H54 (cell line): ENCODE results near the gene WDR31.
"Not testable (repeated sequence)": the region's sequence is repeated elsewhere in the genome, so short reads cannot be mapped to it uniquely, and the experiment has no call there.

Experiments
- DNase-seq: peaks from one replicate; pipeline ENCODE4 v3.0.0; 2011; ENCODE audit warnings: low spot score, mixed read lengths; ENCODE audit not compliant: insufficient read length
- FAIRE-seq: peaks from 3 replicates; lab custom pipeline; 2011; peaks lifted over from hg19 to GRCh38; lab: Jason Lieb, UNC
- POLR2A ChIP-seq: IDR thresholded peaks from 2 replicates; pipeline ENCODE4 v1.6.1; 2011; ENCODE audit warnings: low read depth, mild to moderate bottlenecking, low read length

The WDR31 gene

DNA sequence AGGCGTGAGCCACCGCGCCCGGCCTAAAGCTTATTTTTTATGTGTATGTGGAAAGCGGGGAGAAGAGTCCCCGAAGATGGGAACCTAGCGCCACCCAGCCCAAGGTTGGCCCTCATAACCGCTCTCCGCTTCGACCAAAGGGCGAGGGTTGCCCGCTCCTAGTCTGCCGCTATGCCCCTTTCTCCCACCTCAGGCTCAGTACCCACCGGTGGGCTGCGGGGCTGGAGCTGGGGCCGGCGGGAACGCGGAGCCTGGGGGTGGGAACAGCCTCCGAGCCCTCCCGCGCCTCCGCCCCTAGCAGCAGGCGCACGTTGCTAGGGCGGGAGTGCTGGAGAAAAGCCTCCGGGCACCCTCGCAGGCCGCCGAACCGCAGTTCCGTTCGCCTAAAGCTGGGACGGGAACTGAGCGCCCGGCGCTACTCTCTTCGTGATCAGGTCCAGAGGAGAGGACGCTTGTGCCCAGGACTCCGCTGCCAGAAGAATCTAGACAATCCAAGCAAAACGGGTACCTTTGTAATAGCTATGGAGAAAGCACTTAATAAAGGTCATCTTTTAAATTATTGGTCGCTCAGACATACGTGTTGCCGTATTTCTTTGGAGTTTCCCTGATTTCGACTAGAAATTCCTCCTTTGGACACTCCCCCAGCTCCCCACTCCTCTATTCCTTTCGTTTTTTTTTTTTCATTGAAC, at the start of gene WDR31:
TSS of gene WDR31 (minus strand) at position 265 of the 689 bp plus-strand sequence. CDS start 8,253 bp downstream, outside the sequence.
- peak; percentile 88 for DNase-seq
- peak; percentile 54; the same call in 1 of the 2 replicates for TF ChIP-seq POLR2A
- FAIRE-seq: peak; percentile 23

DNA sequence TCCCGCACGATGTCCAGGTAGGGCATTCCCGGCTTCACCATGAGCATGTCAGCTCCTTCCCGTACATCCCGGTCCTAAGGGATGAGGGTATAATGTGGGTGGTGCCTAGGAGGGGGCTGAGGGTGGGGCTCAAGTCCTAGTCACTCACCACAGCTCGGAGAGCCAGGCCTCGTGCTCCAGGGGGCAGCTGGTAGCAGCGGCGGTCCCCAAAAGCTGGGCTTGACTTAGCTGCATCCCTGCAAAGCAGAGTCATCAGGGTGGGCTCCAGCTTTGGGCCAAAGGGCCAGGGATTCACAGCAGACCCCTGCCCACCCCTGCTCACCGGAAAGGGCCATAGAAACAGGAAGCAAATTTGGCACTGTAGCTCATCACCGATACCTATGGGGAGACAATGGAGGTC, 49.4 kb upstream of the WDR31 start:
- no peak for DNase-seq
- no peak for TF ChIP-seq POLR2A
- FAIRE-seq: no peak

DNA sequence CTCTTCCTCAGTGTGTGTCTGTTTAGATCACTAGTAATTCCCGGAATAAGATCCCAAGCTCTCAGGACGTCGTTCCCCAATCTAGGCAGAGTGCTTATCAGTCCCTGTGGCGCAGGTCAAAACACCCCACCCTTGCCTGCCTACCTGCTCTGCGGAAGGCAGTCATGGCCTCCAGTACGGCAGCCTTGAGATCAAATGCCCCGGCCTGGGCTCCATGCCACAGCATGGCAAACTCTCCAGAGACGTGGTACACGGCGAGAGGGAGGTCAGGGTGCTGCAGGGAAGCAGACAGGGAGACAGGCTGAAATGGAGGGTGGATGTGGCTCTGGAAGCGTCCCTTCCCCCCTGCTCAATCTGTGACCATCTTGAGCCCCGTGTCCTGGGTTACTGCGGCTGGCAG, 48.8 kb upstream of the WDR31 start:
- FAIRE-seq: no peak
- no peak for DNase-seq
- TF ChIP-seq POLR2A: no peak

DNA sequence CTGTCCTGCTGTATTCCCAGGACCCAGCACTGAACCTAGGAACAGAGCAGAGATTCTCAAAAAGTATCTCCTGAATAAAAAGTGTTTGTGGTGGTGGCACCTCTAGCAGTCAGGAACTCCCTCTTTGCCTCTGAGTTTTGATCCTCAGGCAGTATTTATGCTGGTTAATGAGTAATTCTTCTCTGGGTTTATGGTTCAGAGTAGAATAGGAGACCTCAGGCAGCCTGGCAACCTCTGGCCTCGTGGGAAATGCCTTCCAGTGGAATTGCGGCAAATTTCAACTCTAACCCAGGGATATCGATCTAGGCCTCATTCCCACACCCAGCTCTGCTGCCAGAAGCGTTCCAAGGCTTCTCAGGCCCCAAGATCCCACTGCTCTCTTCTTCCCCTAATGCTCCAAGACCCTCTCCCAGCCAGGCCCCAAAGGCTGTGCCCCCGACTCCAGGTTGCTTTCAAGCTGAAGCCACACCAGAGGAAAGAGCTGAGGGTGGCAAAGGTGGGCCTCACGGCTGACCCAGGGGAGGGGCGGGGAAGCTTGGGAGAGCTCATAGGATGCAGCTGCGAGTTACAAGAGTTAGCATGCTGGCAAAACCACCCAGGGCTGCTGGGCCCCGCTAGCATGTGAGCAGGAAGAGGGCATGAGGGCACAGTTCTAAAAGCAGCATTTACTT, 47.6 kb upstream of the WDR31 start:
- FAIRE-seq: no peak
- TF ChIP-seq POLR2A: no peak
- DNase-seq: no peak

DNA sequence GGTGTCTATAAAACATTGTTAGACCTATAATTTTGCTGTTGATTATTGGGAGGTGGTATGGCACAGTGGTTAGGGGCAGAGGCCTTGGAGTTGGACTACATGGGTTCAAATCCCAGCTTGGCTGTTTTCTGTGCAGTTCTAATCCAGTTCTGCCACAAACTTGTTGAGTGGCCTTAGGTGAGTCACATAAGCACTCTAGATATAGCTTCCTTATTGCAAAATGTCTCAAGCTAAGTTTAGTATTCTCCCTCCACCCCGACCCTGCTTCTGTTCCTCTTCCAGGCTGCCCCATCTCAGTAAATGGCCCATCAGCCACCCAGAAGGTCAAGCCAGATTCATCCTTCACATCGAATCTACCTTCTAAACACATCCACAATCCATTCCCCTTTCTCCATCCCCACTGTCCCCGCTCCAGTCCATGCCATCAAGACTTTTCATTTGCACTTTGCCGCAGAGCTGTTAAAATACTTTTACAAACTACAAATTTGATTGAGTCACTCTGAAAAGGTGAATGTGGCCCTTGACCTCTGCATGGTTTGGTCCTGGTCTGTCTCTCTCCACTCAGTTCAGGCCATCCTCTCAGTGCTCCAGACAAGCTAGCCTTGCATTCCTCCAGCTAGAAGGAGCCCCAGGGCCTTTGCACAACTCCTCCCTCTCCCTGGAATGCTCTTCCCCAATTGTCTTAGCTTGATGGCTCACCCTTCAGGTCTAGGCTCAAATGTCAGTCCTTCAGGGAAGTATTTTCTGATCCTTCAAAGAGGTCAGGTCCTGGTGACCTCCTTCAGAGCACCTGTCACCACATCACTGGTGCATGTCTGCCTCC, 46.7 kb upstream of the WDR31 start:
- no peak for TF ChIP-seq POLR2A
- FAIRE-seq (no peak), DNase-seq (no peak)

DNA sequence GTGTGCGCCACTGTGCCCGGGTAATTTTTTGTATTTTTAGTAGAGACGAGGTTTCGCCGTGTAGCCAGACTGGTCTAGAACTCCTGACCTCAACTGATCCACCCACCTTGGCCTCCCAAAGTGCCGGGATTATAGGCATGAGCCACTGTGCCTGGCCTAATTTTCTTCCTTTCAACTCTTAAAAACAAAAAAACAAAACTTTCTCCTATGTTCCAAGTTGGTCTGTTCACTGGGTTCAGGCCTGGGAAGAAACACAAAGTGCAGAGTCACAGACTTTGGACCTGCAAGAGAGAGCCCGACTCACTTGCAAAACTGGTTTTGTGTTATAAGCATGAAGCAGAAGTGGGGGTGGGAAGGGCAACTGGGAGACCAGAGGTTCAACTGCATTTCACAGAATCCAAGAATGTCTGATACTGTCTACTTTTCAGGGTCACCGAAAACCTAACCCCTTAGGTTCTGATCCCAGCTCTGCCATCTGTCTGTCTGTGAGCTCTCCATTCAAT, 41.9 kb upstream of the WDR31 start:
- DNase-seq: no peak
- no peak for TF ChIP-seq POLR2A
- FAIRE-seq: no peak

DNA sequence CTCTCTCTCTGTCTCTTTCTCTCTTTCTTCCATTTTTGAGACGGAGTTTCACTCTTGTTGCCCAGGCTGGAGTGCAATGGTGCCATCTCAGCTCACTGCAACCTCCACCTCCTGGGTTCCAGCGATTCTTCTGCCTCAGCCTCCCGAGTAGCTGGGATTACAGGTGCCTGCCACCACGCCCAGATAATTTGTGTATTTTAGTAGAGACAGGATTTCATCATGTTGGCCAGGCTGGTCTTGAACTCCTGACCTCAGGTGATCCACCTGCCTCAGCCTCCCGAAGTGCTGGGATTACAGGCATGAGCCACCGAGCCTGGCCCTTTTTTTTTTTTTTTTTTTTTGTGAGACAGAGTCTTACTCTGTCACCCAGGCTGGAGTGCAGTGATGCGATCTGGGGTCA, 41.4 kb upstream of the WDR31 start:
- FAIRE-seq, DNase-seq: not testable (repeated sequence)

DNA sequence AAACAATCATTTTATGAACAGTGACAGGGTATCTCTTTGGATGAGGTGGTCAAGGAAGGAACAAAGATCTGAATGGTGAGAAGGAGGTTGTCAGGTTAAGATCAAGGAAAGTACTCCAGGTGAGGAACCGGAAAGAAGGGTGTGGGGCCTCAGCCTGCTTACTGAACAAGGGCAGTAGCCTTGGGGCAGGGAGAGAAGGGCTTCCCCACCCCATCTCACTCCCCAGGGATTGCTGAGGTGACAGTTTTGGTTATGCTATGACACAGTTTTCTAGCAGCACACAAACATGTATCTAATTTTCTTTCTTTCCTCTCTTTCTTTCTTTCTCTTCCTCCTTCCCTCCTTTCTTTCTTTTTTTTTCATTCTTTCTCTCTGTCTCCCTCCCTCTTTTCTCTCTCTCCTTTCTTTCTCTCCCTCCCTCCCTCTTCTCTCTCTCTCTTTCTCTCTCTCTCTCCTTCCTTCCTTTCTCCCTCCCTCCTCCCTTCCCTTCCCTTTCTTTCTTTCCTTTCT, 40.8 kb upstream of the WDR31 start:
- FAIRE-seq: no peak
- no peak for DNase-seq
- no peak for TF ChIP-seq POLR2A

DNA sequence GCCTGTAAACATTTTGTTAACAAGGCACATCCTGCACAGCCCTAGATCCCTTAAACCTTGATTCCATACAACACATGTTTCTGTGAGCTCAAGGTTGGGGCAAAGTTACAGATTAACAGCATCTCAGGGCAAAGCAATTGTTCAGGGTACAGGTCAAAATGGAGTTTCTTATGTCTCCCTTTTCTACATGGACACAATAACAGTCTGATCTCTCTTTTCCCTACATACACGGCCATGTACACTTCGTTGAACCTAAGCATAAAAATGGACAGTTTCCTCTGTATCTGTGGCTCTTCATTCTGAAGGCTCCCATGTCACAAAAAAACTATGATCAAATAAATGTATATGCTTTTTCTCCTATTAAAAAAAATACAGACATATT, 39.7 kb upstream of the WDR31 start:
- DNase-seq, FAIRE-seq: not testable (repeated sequence)

DNA sequence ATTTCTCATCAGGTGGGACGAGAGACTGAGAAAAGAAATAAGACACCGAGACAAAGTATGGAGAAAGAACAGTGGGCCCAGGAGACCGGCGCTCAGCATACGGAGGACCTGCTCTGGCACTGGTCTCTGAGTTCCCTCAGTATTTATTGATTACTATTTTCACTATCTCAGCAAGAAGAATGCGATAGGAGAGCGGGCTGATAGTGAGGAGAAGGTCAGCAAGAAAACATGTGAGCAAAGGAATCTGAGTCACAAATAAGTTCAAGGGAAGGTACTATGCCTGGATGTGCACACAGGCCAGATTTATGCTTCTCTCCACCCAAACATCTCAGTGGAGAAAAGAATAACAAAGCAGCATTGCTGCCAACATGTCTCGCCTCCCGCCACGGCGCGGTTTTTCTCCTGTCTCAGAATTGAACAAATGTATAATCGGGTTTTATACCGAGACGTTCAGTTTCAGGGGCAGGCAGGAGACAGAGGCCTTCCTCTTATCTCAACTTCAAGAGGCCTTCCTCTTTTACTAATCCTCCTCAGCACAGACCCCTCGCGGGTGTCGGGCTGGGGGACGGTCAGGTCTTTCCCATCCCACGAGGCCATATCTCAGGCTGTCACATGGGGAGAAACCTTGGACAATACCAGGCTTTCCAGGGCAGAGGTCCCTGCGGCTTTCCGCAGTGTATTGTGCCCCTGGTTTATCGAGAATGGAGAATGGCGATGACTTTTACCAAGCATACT, 39.2 kb upstream of the WDR31 start:
- FAIRE-seq, DNase-seq: not testable (repeated sequence)

DNA sequence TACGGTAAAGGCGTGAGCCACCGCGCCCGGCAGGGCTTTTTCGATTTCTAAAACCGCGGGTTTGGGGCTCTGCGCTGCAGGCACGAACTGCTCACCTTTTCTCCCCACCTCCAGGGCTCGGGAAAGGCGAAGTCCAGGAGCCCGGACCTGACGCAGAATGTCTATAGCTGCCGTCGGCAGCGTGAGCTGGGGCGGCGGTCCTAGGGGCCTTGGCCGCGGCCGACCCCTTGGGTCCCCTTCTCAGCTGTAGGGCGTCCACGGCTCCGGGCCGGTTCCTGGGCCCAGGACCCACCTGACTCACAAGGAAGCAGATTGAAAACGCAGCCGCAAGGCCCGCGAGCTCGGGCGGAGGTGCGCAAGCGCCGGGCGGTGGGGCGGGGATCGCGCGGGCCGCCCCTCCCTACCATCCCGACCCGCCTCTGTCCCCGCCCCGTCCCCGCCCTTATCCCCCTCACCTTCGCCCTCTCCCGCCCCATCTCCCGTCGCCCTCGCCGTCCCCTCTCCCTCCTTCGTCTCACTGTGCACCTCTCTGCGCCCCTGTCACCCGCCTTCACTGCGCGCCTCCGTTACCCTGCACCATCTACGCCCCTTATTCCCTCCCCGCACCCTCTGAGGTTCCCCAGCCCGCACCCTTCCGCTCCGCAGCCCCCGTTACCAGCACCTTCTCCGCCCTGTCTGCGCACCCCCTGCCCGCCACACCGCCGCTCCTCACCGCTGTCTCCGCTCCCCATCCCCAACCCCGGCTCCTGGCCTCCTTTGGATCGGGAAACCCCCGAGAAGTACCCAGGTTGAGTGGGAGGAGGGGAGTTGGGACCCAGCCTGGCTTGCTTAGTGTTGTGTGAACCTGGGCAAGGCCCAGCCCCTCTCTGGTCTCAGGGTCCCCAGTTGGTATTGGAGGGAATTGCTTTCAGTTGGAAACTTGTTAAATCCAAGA, 36.8 kb upstream of the WDR31 start, which contains the start of gene HDHD3:
TSS of gene HDHD3 (minus strand) at position 353 of the 934 bp plus-strand sequence. CDS start 2,632 bp downstream, outside the sequence.
- no peak for FAIRE-seq
- TF ChIP-seq POLR2A: 0 out of 2 replicates have a peak, but pooled peaks have one; percentile 47
- peak; percentile 86 for DNase-seq
